Neural cell (in vitro differentiated cells): Measurements from ENCODE around the gene C16orf96. TPM values are rescaled to one million over a fixed set of nuclear protein-coding genes. Genes with fewer than 3 reads are reported as not detected.

Experiments
- H2AFZ ChIP-seq: fragments of 200-600, 300-800 bp; sonication (generic), shearing (Covaris generic); 2 replicates; pipeline ENCODE4 v1.6.0; 2014; ENCODE audit warnings: low read depth, mild to moderate bottlenecking, antibody characterized with exemption, low read length, moderate library complexity
- H3F3A ChIP-seq: fragments of 200-600 bp; shearing (Covaris generic); 2 replicates; pipeline ENCODE4 v1.6.1; 2016; ENCODE audit warnings: mild to moderate bottlenecking, moderate library complexity, mixed read lengths, antibody characterized with exemption, low read length; ENCODE audit not compliant: insufficient read depth, poor library complexity, severe bottlenecking
- H3K27ac ChIP-seq: fragments of 200-600, 300-800 bp; sonication (generic), shearing (Covaris generic); 2 replicates; pipeline ENCODE4 v1.5.1; 2014; ENCODE audit warnings: mild to moderate bottlenecking, low read length, moderate library complexity
- H3K27me3 ChIP-seq: fragments of 300-800, 200-600 bp; sonication (generic), shearing (Covaris generic); 2 replicates; pipeline ENCODE4 v1.6.0; 2014; ENCODE audit warnings: mild to moderate bottlenecking, low read depth, low read length, moderate library complexity; ENCODE audit not compliant: insufficient read depth
- H3K36me3 ChIP-seq: fragments of 300-800, 200-600 bp; sonication (generic), shearing (Covaris generic); 2 replicates; pipeline ENCODE4 v1.5.1; 2014; ENCODE audit warnings: mild to moderate bottlenecking, antibody characterized with exemption, low read length, moderate library complexity; ENCODE audit not compliant: insufficient read depth
- H3K4me2 ChIP-seq: fragments of 300-800, 200-600 bp; sonication (generic), shearing (Covaris generic); 2 replicates; pipeline ENCODE4 v1.6.0; 2014; ENCODE audit warnings: mild to moderate bottlenecking, low read length
- H3K4me3 ChIP-seq: fragments of 300-800, 200-600 bp; sonication (generic), shearing (Covaris generic); 2 replicates; pipeline ENCODE4 v1.5.1; 2014; ENCODE audit warnings: mild to moderate bottlenecking, low read length, moderate library complexity
- H3K79me2 ChIP-seq: fragments of 200-600 bp; shearing (Covaris generic); replicated peaks from 2 replicates; pipeline ENCODE4 v1.6.0; 2014; ENCODE audit warnings: mild to moderate bottlenecking, low read length, moderate library complexity; ENCODE audit not compliant: insufficient read depth
- H3K9ac ChIP-seq: fragments of 300-800, 200-600 bp; sonication (generic), shearing (Covaris generic); 2 replicates; pipeline ENCODE4 v1.6.1; 2016; ENCODE audit warnings: mild to moderate bottlenecking, low read length, mixed read lengths
- H3K9me2 ChIP-seq: fragments of 200-600 bp; shearing (Covaris generic); 2 replicates; pipeline ENCODE4 v1.6.1; 2016; ENCODE audit warnings: mild to moderate bottlenecking, low read length, mixed read lengths; ENCODE audit not compliant: insufficient read depth
- H3K9me3 ChIP-seq: fragments of 200-600, 300-800 bp; sonication (generic), shearing (Covaris generic); 2 replicates; pipeline ENCODE4 v1.6.1; 2016; ENCODE audit warnings: mild to moderate bottlenecking, mixed run types, low read length, moderate library complexity, mixed read lengths
- H4K20me1 ChIP-seq: fragments of 200-600 bp; shearing (Covaris generic); 2 replicates; pipeline ENCODE4 v1.6.1; 2016; ENCODE audit warnings: mild to moderate bottlenecking, mixed run types; ENCODE audit not compliant: insufficient read depth
- CTCF ChIP-seq: fragments of 450-650 bp; IDR thresholded peaks from 2 replicates; pipeline ENCODE4 v1.5.1; 2014; ENCODE audit warnings: antibody characterized with exemption, mild to moderate bottlenecking, moderate library complexity; ENCODE audit not compliant: poor library complexity, severe bottlenecking
- EP300 ChIP-seq: fragments of 450-650 bp; conservative IDR thresholded peaks from 2 replicates; pipeline ENCODE4 v1.6.1; 2014; ENCODE audit warnings: antibody characterized with exemption, mild to moderate bottlenecking, moderate library complexity; ENCODE audit not compliant: poor library complexity, severe bottlenecking
- EZH2 ChIP-seq: fragments of 200-600, 300-800 bp; shearing (Covaris generic), sonication (generic); IDR thresholded peaks from 2 replicates; pipeline ENCODE4 v1.6.1; 2014; ENCODE audit warnings: antibody characterized with exemption, low read length, borderline replicate concordance, mild to moderate bottlenecking; ENCODE audit not compliant: insufficient read depth, poor library complexity, severe bottlenecking
- MXI1 ChIP-seq: fragments of 450-650 bp; conservative IDR thresholded peaks from 2 replicates; pipeline ENCODE4 v1.6.1; 2014; ENCODE audit warnings: antibody characterized with exemption, mild to moderate bottlenecking; ENCODE audit not compliant: poor library complexity, severe bottlenecking
- POLR2AphosphoS5 ChIP-seq: IDR thresholded peaks from 2 replicates; pipeline ENCODE4 v1.6.1; 2012
- RAD21 ChIP-seq: fragments of 450-650 bp; conservative IDR thresholded peaks from 2 replicates; pipeline ENCODE4 v1.6.1; 2014; ENCODE audit warnings: antibody characterized with exemption, mild to moderate bottlenecking, moderate library complexity
- REST ChIP-seq: IDR thresholded peaks from 2 replicates; pipeline ENCODE4 v1.6.1; 2012; ENCODE audit warnings: borderline replicate concordance
- SMC3 ChIP-seq: fragments of 450-650 bp; conservative IDR thresholded peaks from 2 replicates; pipeline ENCODE4 v1.6.1; 2014; ENCODE audit warnings: antibody characterized with exemption, mild to moderate bottlenecking, moderate library complexity; ENCODE audit not compliant: poor library complexity
- TAF1 ChIP-seq: IDR thresholded peaks from 2 replicates; pipeline ENCODE4 v1.6.1; 2012; ENCODE audit warnings: low read depth
- polyA plus RNA-seq: library from polyadenylated mRNA; depleted of rRNA; stranded (reverse); fragments of >200 nt; gene quantifications from 2 replicates; pipeline ENCODE4 v1.2.3, GENCODE V29; 2014

C16orf96 gene
- polyA plus RNA-seq, 1 donor from 2014 or later, result 0.21 TPM

GRCh38 chr16:4576008-4576407 is 19.9 kb downstream of the C16orf96 start:
- H3K9ac ChIP-seq, result no peak overlapping the region
- H3K4me2 ChIP-seq, result no peak overlapping the region
- H3K36me3 ChIP-seq, result no peaks in the 10 kb centered on the region
- no peaks in the 10 kb centered on the region for H3F3A ChIP-seq
- no peaks in the 10 kb centered on the region for H3K79me2 ChIP-seq
- no peaks in the 10 kb centered on the region for H4K20me1 ChIP-seq
- no peak for TF ChIP-seq TAF1
- no peak for TF ChIP-seq RAD21
- no peak for TF ChIP-seq MXI1
- no peak for TF ChIP-seq REST
- no peak for TF ChIP-seq CTCF
- no peak for TF ChIP-seq EZH2
- no peak for TF ChIP-seq EP300
- no peak for TF ChIP-seq POLR2AphosphoS5
- TF ChIP-seq SMC3, result no peak
- H3K27ac ChIP-seq, result no peak overlapping the region
- H3K4me3 ChIP-seq, result no peak overlapping the region
- H3K9me2 ChIP-seq, result no peaks in the 10 kb centered on the region
- H3K9me3 ChIP-seq, result no peaks in the 10 kb centered on the region
- H3K27me3 ChIP-seq, result no peaks in the 10 kb centered on the region
- H2AFZ ChIP-seq, result no peak overlapping the region

GRCh38 chr16:4578961-4579530 is 22.9 kb downstream of the C16orf96 start:
- Histone ChIP-seq H3K4me2 (no peak overlapping the region), H3K36me3 (no peaks in the 10 kb centered on the region), H3K9me3 (no peaks in the 10 kb centered on the region), H3K9ac (no peak overlapping the region), H3K9me2 (no peaks in the 10 kb centered on the region), H3K4me3 (no peak overlapping the region), H4K20me1 (no peaks in the 10 kb centered on the region), H3K79me2 (no peaks in the 10 kb centered on the region), H3F3A (no peaks in the 10 kb centered on the region), H3K27me3 (no peaks in the 10 kb centered on the region), H3K27ac (no peak overlapping the region), H2AFZ (no peak overlapping the region)
- TF ChIP-seq EZH2, result no peak
- no peak for TF ChIP-seq REST
- TF ChIP-seq RAD21, result no peak
- TF ChIP-seq EP300, result no peak
- TF ChIP-seq TAF1, result no peak
- no peak for TF ChIP-seq CTCF
- no peak for TF ChIP-seq MXI1
- TF ChIP-seq SMC3, result no peak
- no peak for TF ChIP-seq POLR2AphosphoS5
